Loucy (cell line): ENCODE measurements around the gene HOXA9.

ENCODE experiments used
- EZH2phosphoT487 ChIP-seq: fragments of 200-600 bp; IDR thresholded peaks from 2 replicates; pipeline ENCODE4 v1.6.1; 2018; ENCODE audit warnings: antibody characterized with exemption, mild to moderate bottlenecking, moderate library complexity, borderline replicate concordance
- TF ChIP-seq, protein P1 (sequence below): fragments of 200-600 bp; sonication (generic); conservative IDR thresholded peaks from 2 replicates; pipeline ENCODE4 v1.5.1; 2014; ENCODE audit warnings: mild to moderate bottlenecking, antibody characterized with exemption, low read length

DNA sequence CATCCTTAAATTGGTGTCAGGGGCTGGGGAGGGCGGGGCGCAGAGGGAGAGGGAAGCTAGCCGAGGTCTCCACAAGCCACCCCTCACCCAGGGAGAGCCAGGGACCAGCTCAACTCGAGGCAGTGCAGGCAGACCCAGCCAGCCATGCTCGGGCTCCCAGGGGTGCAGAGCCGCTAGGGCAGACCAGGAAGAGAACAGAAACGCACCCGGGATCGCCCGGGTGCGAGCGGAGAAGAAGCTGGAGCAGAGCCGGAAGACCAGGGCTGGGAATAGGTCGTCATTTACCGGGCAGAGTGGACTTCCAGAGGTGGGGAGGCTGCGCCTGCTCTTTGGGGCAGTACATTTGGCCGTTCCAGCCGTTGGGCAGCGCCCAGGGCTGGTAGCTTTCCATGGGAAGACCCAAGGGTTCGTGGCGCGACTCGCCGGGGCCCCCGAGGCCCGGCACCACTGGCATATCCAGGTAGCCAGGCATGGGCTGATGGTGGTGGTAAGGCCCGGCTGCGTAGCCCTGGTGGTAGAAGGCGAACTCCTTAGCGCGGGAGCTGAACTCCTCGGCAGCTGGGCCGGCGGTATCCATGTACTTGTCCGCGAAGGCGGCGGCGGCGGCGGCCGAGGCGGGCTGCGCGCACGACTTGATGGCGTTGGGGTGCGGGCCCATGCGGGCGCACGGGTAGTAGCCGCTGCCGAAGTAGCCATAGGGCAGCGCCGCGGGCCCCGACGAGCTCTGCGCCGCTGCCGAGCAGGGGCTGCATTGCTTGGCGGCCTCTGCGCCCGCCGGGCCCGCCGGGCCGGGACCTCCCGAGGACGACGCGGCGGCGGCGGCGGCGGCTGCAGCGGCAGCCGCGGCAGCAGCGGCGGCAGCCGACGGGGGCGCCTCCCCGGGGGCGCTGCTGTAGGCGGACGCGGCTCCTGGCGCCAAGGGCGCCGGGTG is 33.8 kb upstream of the HOXA9 start:
- TF ChIP-seq, protein P1, sequence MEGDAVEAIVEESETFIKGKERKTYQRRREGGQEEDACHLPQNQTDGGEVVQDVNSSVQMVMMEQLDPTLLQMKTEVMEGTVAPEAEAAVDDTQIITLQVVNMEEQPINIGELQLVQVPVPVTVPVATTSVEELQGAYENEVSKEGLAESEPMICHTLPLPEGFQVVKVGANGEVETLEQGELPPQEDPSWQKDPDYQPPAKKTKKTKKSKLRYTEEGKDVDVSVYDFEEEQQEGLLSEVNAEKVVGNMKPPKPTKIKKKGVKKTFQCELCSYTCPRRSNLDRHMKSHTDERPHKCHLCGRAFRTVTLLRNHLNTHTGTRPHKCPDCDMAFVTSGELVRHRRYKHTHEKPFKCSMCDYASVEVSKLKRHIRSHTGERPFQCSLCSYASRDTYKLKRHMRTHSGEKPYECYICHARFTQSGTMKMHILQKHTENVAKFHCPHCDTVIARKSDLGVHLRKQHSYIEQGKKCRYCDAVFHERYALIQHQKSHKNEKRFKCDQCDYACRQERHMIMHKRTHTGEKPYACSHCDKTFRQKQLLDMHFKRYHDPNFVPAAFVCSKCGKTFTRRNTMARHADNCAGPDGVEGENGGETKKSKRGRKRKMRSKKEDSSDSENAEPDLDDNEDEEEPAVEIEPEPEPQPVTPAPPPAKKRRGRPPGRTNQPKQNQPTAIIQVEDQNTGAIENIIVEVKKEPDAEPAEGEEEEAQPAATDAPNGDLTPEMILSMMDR: no peak
- no peak for TF ChIP-seq EZH2phosphoT487
